Osteocyte (in vitro differentiated cells): Measurements from ENCODE around the gene SLC35G3. TPM values are rescaled to one million over a fixed set of nuclear protein-coding genes. Genes with fewer than 3 reads are reported as not detected.

Source experiments
- DNase-seq: peaks from one replicate; pipeline ENCODE4 v3.0.0; 2021; ENCODE audit warnings: mixed read lengths; ENCODE audit not compliant: unreplicated experiment; ENCODE audit errors: extremely low spot score
- H3K27ac Mint-ChIP-seq: one replicate; pipeline ENCODE4 v1.8.0; 2021; ENCODE audit warnings: mild to moderate bottlenecking, mixed read lengths; ENCODE audit not compliant: unreplicated experiment
- H3K27me3 Mint-ChIP-seq: one replicate; pipeline ENCODE4 v1.8.0; 2021; ENCODE audit warnings: mixed read lengths; ENCODE audit not compliant: unreplicated experiment
- H3K36me3 Mint-ChIP-seq: one replicate; pipeline ENCODE4 v1.8.0; 2021; ENCODE audit warnings: mixed read lengths; ENCODE audit not compliant: unreplicated experiment
- H3K4me1 Mint-ChIP-seq: one replicate; pipeline ENCODE4 v1.8.0; 2021; ENCODE audit warnings: mixed read lengths; ENCODE audit not compliant: unreplicated experiment
- H3K4me3 Mint-ChIP-seq: one replicate; pipeline ENCODE4 v1.8.0; 2021; ENCODE audit warnings: mild to moderate bottlenecking, moderate library complexity, mixed read lengths; ENCODE audit not compliant: unreplicated experiment
- H3K9me3 Mint-ChIP-seq: one replicate; pipeline ENCODE4 v1.8.0; 2021; ENCODE audit warnings: mixed read lengths; ENCODE audit not compliant: unreplicated experiment
- CTCF ChIP-seq: fragments of 200-600 bp; sonication (generic); IDR thresholded peaks from 2 replicates; pipeline ENCODE4 v1.5.0; 2021; ENCODE audit warnings: antibody characterized with exemption, mild to moderate bottlenecking, moderate library complexity
- total RNA-seq: library from RNA; stranded (reverse); gene quantifications from 2 replicates; pipeline ENCODE4 v1.2.1, GENCODE V29; 2021

The SLC35G3 gene
- total RNA-seq, 1 donor from 2014 or later, result not detected

GRCh38 chr17:35171834-35172233, 22.4 kb downstream of the SLC35G3 start:
- Mint-ChIP-seq H3K4me3 (no peak overlapping the region), H3K4me1 (no peaks in the 10 kb centered on the region), H3K27me3 (peaks cover 10% of the 10 kb centered on the region), H3K9me3 (no peaks in the 10 kb centered on the region), H3K36me3 (no peaks in the 10 kb centered on the region), H3K27ac (no peak overlapping the region)
- DNase-seq, result no peak
- TF ChIP-seq CTCF, result no peak

- DNase-seq, result no peak
- Mint-ChIP-seq H3K27ac (no peak overlapping the region), H3K4me1 (no peaks in the 10 kb centered on the region), H3K27me3 (peaks cover 10% of the 10 kb centered on the region), H3K36me3 (no peaks in the 10 kb centered on the region), H3K9me3 (no peaks in the 10 kb centered on the region), H3K4me3 (no peak overlapping the region)
- TF ChIP-seq CTCF, result peak; percentile 40
These were observed 23.0 kb downstream of the SLC35G3 start for GRCh38 chr17:35170968-35171771.

- Mint-ChIP-seq H3K9me3 (no peaks in the 10 kb centered on the region), H3K4me3 (no peak overlapping the region), H3K4me1 (no peaks in the 10 kb centered on the region), H3K27ac (no peak overlapping the region), H3K27me3 (peaks cover 2% of the 10 kb centered on the region), H3K36me3 (no peaks in the 10 kb centered on the region)
- TF ChIP-seq CTCF, result no peak
- DNase-seq, result no peak
These were observed 24.3 kb downstream of the SLC35G3 start for GRCh38 chr17:35169835-35170363.

GRCh38 chr17:35167666-35168065, 26.5 kb downstream of the SLC35G3 start:
- no peak for DNase-seq
- no peak overlapping the region for H3K27ac Mint-ChIP-seq
- H3K27me3 Mint-ChIP-seq, result peaks cover 10% of the 10 kb centered on the region
- no peak overlapping the region for H3K4me3 Mint-ChIP-seq
- H3K4me1 Mint-ChIP-seq, result no peaks in the 10 kb centered on the region
- H3K36me3 Mint-ChIP-seq, result no peaks in the 10 kb centered on the region
- no peak for TF ChIP-seq CTCF
- no peaks in the 10 kb centered on the region for H3K9me3 Mint-ChIP-seq

- H3K4me3 Mint-ChIP-seq, result no peak overlapping the region
- peaks cover 12% of the 10 kb centered on the region for H3K27me3 Mint-ChIP-seq
- no peaks in the 10 kb centered on the region for H3K4me1 Mint-ChIP-seq
- H3K27ac Mint-ChIP-seq, result no peak overlapping the region
- no peak for DNase-seq
- H3K36me3 Mint-ChIP-seq, result no peaks in the 10 kb centered on the region
- TF ChIP-seq CTCF, result no peak
- no peaks in the 10 kb centered on the region for H3K9me3 Mint-ChIP-seq
These were observed 27.1 kb downstream of the SLC35G3 start for GRCh38 chr17:35167046-35167445.
